Adipocyte (in vitro differentiated cells): ENCODE measurements around the gene TM9SF1.

ENCODE experiments used
- DNase-seq: peaks from one replicate; pipeline ENCODE4 v3.0.0-alpha.2; 2015; ENCODE audit warnings: low read depth
- H3K27me3 ChIP-seq: replicated peaks from 2 replicates; pipeline ENCODE4 v1.7.0; 2013; ENCODE audit warnings: mild to moderate bottlenecking, low read length, moderate library complexity; ENCODE audit not compliant: control insufficient read depth, insufficient read depth
- H3K36me3 ChIP-seq: 2 replicates; pipeline ENCODE4 v1.7.0; 2013; ENCODE audit warnings: low read length, mild to moderate bottlenecking, moderate library complexity; ENCODE audit not compliant: control insufficient read depth, insufficient read depth, severe bottlenecking
- H3K4me1 ChIP-seq: 2 replicates; pipeline ENCODE4 v1.7.0; 2013; ENCODE audit warnings: mild to moderate bottlenecking, low read length, moderate library complexity; ENCODE audit not compliant: control insufficient read depth, insufficient read depth
- H3K4me3 ChIP-seq: 2 replicates; pipeline ENCODE4 v1.7.0; 2013; ENCODE audit warnings: mild to moderate bottlenecking, low read length, moderate library complexity
- H3K9ac ChIP-seq: 2 replicates; pipeline ENCODE4 v1.7.0; 2013; ENCODE audit warnings: mild to moderate bottlenecking, low read length, moderate library complexity
- H3K9me3 ChIP-seq: 2 replicates; pipeline ENCODE4 v1.7.0; 2013; ENCODE audit warnings: mild to moderate bottlenecking, low read length, moderate library complexity; ENCODE audit not compliant: control insufficient read depth

Gene TM9SF1

GRCh38 chr14:24145219-24145618 is 50.0 kb downstream of the TM9SF1 start:
- no peak for DNase-seq
- Histone ChIP-seq H3K27me3 (no peaks in the 10 kb centered on the region), H3K9ac (peak overlapping the region; percentile 92), H3K4me1 (peaks cover 36% of the 10 kb centered on the region), H3K9me3 (no peaks in the 10 kb centered on the region), H3K36me3 (peaks cover 11% of the 10 kb centered on the region), H3K4me3 (peak overlapping the region; percentile 97)

DNA sequence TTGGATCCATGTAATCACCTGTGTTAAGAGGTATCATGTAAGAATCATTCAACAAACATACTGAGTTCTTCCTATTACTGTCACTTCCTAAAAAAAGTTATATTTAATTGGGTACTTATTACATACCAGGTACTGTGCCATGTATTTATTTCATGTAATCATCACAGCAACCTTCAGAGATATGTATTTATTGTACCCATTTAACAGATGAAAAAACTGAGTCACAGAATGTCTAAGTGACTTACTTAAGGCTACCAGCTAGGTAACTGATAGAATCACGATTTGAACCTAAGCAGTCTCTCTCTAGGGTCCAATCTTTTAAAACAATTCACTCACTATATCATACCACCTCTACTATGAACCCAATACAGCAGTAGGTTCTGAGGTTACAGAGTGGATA is 50.8 kb downstream of the TM9SF1 start:
- Histone ChIP-seq H3K9me3 (no peaks in the 10 kb centered on the region), H3K27me3 (no peaks in the 10 kb centered on the region)
- no peak for DNase-seq

DNA sequence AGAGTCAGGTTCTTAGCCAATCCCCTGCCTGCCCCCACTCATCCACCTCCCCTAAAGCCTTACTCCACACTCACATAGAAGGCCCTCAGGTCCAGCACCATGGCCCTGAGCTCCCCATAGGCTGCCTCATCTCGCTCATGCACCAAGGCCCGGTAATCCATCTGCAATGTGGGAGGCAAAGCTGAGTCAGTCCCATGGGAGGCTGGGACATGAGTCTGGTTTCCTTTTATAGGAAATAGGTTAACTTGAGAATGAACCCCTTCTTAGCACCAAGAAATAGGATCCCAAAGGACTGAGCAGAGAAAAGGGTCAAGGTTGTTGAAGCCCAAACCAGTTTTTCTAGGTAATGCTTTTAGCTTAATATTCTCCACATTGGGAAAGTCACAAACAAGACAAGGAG is 51.7 kb downstream of the TM9SF1 start:
- no peak for DNase-seq
- H3K4me3 ChIP-seq = no peak overlapping the region
- no peaks in the 10 kb centered on the region for H3K9me3 ChIP-seq
- H3K4me1 ChIP-seq = peaks cover 33% of the 10 kb centered on the region
- H3K27me3 ChIP-seq = no peaks in the 10 kb centered on the region
- H3K9ac ChIP-seq = no peak overlapping the region
- peaks cover 11% of the 10 kb centered on the region for H3K36me3 ChIP-seq

More for the DNA sequence above, 50.8 kb downstream of the TM9SF1 start:
- peaks cover 36% of the 10 kb centered on the region for H3K4me1 ChIP-seq
- no peak overlapping the region for H3K9ac ChIP-seq
- H3K36me3 ChIP-seq = peaks cover 5% of the 10 kb centered on the region
- no peak overlapping the region for H3K4me3 ChIP-seq

- peaks cover 21% of the 10 kb centered on the region for H3K36me3 ChIP-seq
- peak; percentile 100 for DNase-seq
- peak within 1 kb of the TSS; percentile 88 for H3K9ac ChIP-seq
- no peaks in the 10 kb centered on the region for H3K9me3 ChIP-seq
- H3K27me3 ChIP-seq = no peaks in the 10 kb centered on the region
- peak within 1 kb of the TSS; percentile 87 for H3K4me3 ChIP-seq
- peaks cover 35% of the 10 kb centered on the region for H3K4me1 ChIP-seq
Measured at GRCh38 chr14:24141097-24141880, 54.0 kb downstream of the TM9SF1 start, which contains the start of gene EMC9. EMC9 (minus strand) TSS chr14:24141591; CDS start chr14:24141304, 287 bp downstream.

GRCh38 chr14:24139272-24139934 is 55.8 kb downstream of the TM9SF1 start:
- no peak overlapping the region for H3K9ac ChIP-seq
- no peak for DNase-seq
- H3K9me3 ChIP-seq = no peaks in the 10 kb centered on the region
- no peak overlapping the region for H3K4me3 ChIP-seq
- H3K27me3 ChIP-seq = no peaks in the 10 kb centered on the region
- peaks cover 24% of the 10 kb centered on the region for H3K4me1 ChIP-seq
- peaks cover 21% of the 10 kb centered on the region for H3K36me3 ChIP-seq
